Ishikawa (cell line): ENCODE data around the gene B4GALT2.

Experiments
- CEBPB ChIP-seq: IDR thresholded peaks from 2 replicates; pipeline ENCODE4 v1.6.1; 2012
- CREB1 ChIP-seq: IDR thresholded peaks from 2 replicates; pipeline ENCODE4 v1.6.1; 2012; ENCODE audit warnings: low read depth
- EGR1 ChIP-seq: IDR thresholded peaks from 2 replicates; pipeline ENCODE4 v1.6.1; 2012
- EP300 ChIP-seq: IDR thresholded peaks from 2 replicates; pipeline ENCODE4 v1.6.1; 2012; ENCODE audit warnings: borderline replicate concordance
- FOXM1 ChIP-seq: IDR thresholded peaks from 2 replicates; pipeline ENCODE4 v1.6.1; 2012; ENCODE audit warnings: low read depth, borderline replicate concordance
- MAX ChIP-seq: IDR thresholded peaks from 2 replicates; pipeline ENCODE4 v1.6.1; 2012
- NFIC ChIP-seq: IDR thresholded peaks from 2 replicates; pipeline ENCODE4 v1.6.1; 2012
- RAD21 ChIP-seq: IDR thresholded peaks from 2 replicates; pipeline ENCODE4 v1.6.1; 2012; ENCODE audit warnings: low read depth
- TAF1 ChIP-seq: IDR thresholded peaks from 2 replicates; pipeline ENCODE4 v1.6.1; 2012; ENCODE audit warnings: low read depth, mild to moderate bottlenecking
- TCF12 ChIP-seq: IDR thresholded peaks from 2 replicates; pipeline ENCODE4 v1.6.1; 2012; ENCODE audit warnings: low read depth
- TEAD4 ChIP-seq: IDR thresholded peaks from 2 replicates; pipeline ENCODE4 v1.6.1; 2012
- YY1 ChIP-seq: IDR thresholded peaks from 2 replicates; pipeline ENCODE4 v1.6.1; 2012; ENCODE audit warnings: low read depth
- ZBTB7A ChIP-seq: IDR thresholded peaks from 2 replicates; pipeline ENCODE4 v1.6.1; 2012; ENCODE audit warnings: low read depth
- TF ChIP-seq, protein P1 (sequence below): IDR thresholded peaks from 2 replicates; pipeline ENCODE4 v1.6.1; 2012
- TF ChIP-seq, protein P2 (sequence below): IDR thresholded peaks from 2 replicates; pipeline ENCODE4 v1.6.1; 2012; ENCODE audit warnings: low read depth, mild to moderate bottlenecking

Gene B4GALT2

DNA sequence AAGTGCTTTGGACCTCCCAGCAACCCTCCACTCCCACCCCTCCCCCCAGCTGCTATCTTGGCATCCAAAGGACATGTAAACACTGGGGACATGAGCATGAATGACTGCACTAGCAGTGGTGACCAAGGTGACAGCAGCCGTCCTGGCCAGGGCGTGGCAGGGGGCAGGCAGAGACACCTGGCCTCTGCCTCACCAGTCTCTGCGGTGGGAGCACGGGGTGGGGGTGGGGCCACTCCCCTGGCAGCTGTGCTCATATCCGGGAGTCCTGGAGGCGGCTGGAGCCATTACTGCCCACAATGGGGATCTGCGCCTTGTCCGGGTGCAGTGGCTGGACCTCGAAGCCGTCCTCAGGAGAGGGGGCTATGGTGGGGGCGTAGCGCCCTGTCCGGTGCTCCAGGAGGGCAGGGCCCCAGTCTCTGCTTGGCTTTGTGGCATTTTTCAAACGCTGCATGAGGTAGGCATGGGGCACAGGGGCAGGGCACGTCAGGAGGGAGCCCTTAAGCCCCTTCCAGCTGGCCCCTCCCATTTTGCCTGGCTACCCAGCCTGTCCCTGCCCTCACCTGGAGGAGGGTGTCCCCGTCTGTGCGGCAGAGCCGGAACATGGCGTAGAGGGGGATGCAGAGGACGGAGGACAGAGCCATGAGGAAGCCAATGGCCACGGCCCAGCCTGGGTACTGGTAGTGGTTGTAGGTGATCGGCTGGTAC is 18.4 kb downstream of the B4GALT2 start:
- TF ChIP-seq EP300 = no peak
- no peak for TF ChIP-seq MAX
- TF ChIP-seq YY1 = no peak
- no peak for TF ChIP-seq TAF1
- TF ChIP-seq FOXM1 = no peak
- no peak for TF ChIP-seq CEBPB

GRCh38 chr1:43998000-43998378 is 19.0 kb downstream of the B4GALT2 start:
- TF ChIP-seq NFIC (no peak), TAF1 (no peak), FOXM1 (no peak), EGR1 (no peak), MAX (no peak), TCF12 (no peak), CEBPB (no peak), EP300 (no peak), RAD21 (no peak), ZBTB7A (no peak), YY1 (no peak), CREB1 (no peak)
- TF ChIP-seq, protein P1, sequence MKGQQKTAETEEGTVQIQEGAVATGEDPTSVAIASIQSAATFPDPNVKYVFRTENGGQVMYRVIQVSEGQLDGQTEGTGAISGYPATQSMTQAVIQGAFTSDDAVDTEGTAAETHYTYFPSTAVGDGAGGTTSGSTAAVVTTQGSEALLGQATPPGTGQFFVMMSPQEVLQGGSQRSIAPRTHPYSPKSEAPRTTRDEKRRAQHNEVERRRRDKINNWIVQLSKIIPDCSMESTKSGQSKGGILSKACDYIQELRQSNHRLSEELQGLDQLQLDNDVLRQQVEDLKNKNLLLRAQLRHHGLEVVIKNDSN = no peak
- TF ChIP-seq, protein P2, sequence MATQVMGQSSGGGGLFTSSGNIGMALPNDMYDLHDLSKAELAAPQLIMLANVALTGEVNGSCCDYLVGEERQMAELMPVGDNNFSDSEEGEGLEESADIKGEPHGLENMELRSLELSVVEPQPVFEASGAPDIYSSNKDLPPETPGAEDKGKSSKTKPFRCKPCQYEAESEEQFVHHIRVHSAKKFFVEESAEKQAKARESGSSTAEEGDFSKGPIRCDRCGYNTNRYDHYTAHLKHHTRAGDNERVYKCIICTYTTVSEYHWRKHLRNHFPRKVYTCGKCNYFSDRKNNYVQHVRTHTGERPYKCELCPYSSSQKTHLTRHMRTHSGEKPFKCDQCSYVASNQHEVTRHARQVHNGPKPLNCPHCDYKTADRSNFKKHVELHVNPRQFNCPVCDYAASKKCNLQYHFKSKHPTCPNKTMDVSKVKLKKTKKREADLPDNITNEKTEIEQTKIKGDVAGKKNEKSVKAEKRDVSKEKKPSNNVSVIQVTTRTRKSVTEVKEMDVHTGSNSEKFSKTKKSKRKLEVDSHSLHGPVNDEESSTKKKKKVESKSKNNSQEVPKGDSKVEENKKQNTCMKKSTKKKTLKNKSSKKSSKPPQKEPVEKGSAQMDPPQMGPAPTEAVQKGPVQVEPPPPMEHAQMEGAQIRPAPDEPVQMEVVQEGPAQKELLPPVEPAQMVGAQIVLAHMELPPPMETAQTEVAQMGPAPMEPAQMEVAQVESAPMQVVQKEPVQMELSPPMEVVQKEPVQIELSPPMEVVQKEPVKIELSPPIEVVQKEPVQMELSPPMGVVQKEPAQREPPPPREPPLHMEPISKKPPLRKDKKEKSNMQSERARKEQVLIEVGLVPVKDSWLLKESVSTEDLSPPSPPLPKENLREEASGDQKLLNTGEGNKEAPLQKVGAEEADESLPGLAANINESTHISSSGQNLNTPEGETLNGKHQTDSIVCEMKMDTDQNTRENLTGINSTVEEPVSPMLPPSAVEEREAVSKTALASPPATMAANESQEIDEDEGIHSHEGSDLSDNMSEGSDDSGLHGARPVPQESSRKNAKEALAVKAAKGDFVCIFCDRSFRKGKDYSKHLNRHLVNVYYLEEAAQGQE = no peak

GRCh38 chr1:43999455-43999854 is 20.4 kb downstream of the B4GALT2 start:
- TF ChIP-seq ZBTB7A = no peak
- TF ChIP-seq, protein P2 = no peak
- no peak for TF ChIP-seq EGR1
- no peak for TF ChIP-seq TCF12
- TF ChIP-seq, protein P1 = no peak
- TF ChIP-seq MAX = no peak
- no peak for TF ChIP-seq CREB1
- no peak for TF ChIP-seq TAF1
- no peak for TF ChIP-seq NFIC
- TF ChIP-seq FOXM1 = no peak
- TF ChIP-seq RAD21 = no peak
- no peak for TF ChIP-seq CEBPB
- no peak for TF ChIP-seq EP300
- no peak for TF ChIP-seq TEAD4
- TF ChIP-seq YY1 = no peak

DNA sequence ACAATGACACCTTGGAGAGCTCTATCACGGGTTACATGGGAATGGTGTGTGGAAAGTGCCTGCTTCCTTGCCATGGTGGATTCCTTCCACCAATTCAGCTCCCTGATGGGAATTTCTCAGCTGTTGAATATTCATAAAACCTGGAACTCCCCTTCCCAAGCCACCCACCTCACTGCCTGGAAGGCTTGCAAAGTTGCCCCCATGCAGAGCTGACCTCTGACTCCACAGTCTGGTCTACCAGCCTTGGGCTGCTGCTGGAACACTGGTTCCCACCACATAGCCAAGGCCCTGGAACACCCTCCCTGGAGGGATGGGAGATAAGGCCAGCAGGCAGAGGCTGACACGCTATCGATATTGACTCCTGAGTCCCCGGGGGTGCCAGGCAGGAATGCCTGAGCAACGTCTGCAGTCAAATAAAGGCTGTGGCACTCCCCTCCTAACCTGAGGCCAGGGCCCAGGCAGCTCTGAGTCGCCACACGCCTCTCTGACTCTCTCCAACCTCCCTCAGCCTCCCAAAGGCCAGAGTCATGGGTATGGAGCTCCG is 21.2 kb downstream of the B4GALT2 start:
- no peak for TF ChIP-seq EP300
- no peak for TF ChIP-seq CREB1
- TF ChIP-seq EGR1 = no peak
- TF ChIP-seq YY1 = no peak
- TF ChIP-seq NFIC = no peak
- no peak for TF ChIP-seq ZBTB7A
- no peak for TF ChIP-seq RAD21
- TF ChIP-seq, protein P2 = no peak
- TF ChIP-seq TEAD4 = no peak
- TF ChIP-seq MAX = no peak
- TF ChIP-seq CEBPB = no peak
- TF ChIP-seq FOXM1 = no peak
- TF ChIP-seq TAF1 = no peak
- no peak for TF ChIP-seq TCF12
- TF ChIP-seq, protein P1 = no peak
